HG03175 (cell line): Measurements from ENCODE around the gene APBB2.

Experiments
- ATAC-seq: cut with Tn5 transposase; IDR thresholded peaks from one replicate; pipeline ENCODE4 v1.9.1; 2021; ENCODE audit warnings: mild to moderate bottlenecking, moderate library complexity; ENCODE audit not compliant: unreplicated experiment

Gene APBB2

DNA sequence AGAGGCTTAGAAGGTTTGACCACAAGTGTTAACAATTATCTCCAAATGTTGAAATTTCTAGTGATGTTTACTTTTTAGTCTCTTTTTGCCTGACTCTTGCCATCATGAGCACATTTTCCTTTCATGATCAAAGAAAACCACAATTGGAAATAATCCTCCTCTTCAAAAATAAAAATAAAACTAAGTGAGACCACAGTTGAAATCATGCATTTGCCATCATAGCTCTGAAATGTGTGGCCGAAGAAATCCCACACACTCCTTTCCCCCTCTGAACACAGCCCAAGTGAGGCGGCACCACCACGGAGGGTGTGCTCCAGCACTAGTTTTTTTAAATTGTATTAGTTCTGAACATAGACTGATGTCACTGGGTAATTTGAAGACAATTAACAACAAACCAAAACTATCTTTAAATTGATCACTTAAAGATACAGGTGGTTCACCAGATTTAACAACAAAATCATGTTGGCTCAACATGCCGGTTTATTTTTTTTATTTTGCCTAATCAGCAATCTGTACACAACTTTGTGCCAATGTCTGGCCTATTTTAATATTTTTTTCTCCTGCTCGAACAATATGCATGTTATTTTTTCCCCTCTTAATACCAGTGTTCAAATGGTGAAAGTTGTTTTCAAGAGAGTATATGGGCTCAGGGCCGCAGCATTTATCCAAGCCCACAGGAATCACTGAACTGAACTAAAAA is 17.6 kb downstream of the APBB2 start:
- no peak for ATAC-seq

DNA sequence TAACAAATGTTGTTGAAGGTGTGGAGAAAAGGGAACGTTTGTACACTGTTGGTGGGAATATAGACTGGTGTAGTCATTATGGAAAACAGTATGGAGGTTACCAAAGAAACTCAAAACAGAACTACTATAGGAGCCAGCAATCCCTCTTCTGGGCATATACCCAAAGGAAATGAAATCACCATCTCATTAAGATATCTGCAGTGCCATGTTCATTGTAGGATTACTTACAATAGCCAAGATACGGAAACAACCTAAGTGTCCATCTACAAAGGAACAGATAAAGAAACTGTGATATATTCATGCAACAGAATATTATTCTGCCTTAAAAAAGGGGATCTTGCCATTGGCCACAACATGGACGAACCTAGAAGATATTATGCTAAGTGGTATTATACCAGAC is 22.2 kb downstream of the APBB2 start:
- no peak for ATAC-seq

DNA sequence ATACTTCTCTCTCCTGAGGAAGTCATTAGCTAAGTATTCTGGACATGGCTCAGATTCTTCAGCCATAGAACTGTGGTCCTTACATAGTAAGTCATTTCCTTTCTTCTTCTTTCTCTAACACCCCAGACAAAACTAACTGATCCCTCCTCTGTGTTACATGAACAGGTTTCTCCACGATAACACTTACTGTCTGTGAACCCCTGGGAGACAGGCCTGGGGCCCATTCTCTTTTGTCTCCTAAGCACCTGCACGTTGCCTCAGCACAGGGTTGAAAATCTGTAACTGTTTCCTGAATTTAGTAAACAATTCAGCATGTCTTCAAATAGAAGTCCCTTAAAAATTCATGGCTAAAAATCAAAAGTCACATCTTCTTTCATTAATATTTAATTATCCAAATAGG is 24.7 kb downstream of the APBB2 start:
- no peak for ATAC-seq

DNA sequence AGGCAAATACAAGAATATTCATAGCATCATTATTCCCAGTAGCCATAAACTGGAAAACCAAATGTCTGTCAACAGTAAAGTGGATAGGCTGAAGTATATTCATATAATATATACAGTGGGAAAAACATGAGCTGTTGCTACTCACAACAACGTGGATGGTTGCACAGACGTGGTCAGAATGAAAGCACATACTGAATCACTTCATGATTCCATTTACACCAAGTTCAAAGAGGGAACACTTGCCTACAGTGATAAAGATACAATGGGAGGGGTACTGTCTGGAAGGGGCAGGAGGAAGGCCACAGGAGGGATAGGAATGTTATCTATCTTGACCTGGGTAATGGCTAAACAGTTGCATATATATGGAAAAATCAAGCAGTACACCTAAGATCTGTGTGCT is 25.3 kb downstream of the APBB2 start:
- no peak for ATAC-seq

DNA sequence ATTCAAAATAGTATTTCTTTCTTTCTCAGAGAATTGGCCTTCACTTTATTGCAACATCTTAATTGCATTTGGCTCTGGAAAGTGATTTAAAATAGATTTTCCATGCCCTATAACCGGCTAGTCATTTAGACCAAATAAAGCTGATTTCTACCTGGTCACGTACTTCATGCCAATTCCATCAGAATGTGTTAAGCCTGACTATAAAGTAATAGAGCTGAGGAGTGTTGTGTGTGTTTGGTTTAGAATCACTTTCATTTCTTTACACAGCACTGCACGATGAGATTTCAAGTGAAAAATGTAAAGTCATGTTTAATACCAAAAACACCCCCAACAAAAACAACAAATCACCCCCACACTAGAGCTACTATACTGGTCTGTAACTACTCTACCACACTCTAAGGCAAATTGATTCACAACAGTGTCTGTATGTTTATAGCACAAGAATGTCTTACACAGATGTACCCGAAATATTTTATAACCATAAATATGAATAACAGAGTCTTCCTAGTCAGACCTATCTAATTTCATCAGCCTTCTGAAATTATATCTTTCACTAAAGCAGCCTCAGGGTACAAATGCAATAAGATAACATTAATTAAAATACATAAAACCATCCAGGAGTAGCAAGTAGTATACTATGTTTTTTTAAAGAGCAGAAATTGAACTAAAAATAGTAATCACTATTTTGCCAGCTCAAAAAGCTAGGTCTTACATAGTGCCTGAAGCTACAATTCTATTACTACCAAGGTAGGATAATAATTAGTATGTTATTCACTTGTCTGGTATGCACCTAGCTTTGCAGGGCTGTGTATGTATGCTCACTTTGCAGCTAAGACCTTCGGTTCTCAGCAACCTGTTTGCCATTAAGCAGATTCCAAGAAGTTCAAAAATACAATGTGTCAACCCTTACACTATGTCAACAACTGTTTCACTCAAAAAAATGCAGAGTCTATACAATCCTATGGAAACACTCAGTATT is 28.4 kb downstream of the APBB2 start:
- no peak for ATAC-seq

DNA sequence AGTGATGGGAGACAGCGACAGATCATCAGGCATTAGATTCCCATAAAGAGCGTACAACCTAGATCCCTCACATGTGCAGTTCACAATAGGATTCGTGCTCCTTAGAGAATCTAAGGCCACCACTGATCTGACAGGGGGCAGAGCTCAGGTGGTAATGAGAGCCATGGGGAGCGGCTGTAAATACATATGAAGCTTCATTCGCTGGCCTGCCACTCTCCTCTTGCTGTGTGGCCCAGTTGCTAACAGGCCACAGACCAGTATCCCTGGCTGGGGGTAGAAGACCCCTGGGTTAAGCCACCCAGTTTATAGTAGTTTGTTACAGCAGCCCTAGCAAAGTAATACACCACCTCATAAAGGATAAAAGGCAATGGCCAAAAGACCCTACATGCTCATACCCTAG is 30.3 kb downstream of the APBB2 start:
- ATAC-seq: no peak

DNA sequence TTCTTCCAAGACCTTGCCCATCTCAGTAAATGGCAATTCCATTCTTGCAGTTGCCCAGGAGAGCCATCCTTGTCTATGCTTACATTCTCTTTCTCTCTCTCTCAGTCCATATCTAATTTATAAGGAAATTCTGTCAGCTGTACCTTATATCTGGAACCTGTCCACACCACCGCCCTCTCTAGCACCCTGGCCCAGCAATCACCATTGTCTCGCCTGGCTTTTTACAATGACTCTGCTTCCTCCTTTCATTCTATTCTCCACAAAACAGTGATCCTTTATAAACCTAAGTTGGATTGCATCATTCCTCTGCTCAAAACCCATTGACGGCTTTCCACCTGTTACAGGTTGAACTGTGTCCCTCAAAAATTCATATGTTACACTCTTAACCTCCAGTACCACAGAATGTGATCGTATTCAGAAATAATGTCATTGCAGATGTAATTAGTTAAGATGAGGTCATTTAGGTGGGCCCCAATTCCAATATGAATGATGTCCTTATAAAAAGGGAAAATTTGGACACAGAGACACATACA is 31.3 kb downstream of the APBB2 start:
- ATAC-seq: no peak

DNA sequence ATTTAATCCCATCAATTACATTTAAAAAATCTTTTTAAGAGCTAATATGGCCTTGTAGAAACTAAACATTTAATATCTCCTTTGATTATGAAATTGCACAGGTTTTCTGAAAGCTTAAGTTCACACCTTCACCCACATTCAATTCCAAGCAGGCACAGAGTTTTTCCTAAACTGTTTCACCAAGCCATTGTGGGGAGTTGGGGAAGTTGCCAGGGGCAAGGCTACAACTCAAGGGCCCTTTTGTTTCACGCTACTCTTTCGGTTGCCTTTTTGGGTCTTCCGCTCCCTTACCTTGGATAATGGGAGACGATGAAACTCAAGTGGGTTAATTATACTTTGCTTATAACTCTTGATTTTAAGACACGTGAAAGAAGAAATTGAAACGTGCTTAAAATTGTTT is 33.3 kb downstream of the APBB2 start:
- ATAC-seq: no peak

DNA sequence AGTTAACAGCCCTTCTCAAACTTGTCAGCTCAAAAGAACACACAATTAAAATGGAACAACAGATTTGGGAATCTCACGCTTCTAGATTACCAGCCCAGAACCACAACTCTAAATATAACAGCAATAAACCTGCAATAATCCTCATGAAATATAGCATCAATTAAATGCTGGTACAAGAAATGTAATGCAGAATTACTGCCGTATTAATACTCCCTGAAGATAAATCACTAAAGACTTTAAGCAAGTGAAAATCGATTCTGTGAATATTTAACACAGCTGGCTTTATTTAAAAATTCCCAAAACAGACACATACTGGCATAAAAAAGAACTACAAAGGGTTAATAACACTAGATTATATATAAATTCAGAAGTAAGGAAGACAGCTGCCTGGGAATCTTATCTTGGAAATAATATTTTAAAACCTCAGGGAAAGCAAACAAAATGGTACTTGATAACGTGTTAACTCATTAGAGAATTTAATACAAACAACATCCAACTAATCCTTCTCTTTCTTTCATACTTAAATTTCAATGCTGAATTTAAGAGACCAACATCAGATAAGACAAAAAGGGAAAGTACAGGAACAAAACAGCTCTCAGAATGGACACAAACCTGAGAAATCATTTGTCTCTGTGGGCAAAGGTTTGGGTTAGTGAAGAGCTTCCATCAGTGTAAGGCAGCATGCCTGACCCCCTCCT is 34.7 kb downstream of the APBB2 start:
- no peak for ATAC-seq

DNA sequence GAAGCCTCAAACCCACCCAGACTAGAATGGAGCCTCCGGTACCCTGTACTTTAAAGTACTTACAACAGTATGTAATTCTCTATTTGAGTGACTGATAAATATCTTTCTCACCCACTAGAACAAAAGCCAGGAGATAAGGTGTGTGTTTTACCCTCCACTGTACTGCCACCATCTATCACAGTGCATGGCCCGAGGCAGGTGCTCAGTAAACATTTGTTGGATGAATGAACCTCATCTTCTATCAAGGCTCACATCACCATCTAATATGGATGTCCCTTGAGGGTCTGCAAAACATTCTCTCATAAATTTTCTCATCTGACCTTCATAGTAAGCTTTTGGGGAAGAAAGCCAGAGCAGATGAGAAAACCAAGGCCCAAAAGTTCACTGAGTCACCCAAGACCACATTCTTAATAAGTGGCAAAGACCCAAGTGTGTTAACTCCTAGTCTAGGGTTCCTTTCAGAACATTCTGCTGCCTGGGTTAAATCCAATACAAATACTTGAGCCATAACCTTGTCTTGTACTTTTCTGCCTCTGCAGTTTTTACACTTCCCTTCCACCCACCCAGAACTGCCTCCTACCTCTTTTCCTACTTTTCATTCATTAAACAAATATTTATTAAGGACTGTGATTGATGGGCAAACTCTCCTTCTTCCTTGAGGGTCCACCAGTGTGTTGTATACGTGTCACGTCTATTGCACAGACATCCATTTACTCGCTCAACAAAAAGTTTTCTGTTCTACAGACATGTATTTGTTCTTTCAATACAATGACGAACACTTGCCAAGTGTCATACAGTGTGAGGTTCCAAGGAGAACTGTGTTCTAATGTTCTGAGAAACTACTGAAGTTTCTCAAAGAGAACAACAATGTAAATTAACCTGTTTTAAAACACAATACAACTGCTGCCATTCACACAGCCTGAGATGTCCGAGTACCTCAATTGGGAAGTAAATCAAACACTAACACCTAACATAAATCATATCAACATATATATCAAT is 35.7 kb downstream of the APBB2 start:
- no peak for ATAC-seq

DNA sequence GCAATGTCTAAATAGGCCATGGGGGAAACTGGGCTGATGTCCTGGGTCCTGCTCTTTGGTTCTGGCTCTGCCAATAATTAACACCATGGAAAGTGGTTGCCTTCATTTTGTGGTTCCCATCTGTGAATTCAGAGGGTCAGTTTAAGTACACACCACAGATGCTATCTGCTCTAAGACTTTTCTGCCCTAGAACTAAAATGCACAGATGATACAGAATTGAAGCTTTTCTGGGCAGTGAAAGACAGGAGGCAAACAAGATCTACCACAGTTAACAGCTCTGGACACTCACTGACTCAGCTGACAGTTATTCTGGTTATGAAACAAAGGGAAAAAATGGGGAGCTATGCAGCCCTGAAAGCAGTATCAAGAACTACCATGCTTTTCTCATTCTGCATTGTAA is 37.3 kb downstream of the APBB2 start:
- no peak for ATAC-seq

DNA sequence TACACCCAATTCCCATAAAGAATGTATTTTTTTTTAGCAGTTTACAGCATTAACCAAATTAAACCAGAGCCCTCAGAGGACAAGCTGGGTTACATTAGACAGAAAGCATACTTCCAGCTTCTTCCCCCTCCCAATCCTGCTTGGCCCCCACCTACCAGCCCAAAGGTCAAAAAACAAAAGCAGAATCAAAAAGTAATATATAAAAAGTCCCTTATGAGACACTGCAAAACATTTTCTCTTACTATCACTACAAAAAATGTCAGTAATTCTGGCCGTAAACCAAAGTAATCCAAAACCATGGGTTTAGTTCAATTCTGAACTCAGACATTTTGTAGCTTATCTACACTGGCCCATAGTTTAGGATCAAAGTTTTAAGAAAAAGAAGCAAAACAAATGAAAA is 38.0 kb downstream of the APBB2 start:
- ATAC-seq: no peak

DNA sequence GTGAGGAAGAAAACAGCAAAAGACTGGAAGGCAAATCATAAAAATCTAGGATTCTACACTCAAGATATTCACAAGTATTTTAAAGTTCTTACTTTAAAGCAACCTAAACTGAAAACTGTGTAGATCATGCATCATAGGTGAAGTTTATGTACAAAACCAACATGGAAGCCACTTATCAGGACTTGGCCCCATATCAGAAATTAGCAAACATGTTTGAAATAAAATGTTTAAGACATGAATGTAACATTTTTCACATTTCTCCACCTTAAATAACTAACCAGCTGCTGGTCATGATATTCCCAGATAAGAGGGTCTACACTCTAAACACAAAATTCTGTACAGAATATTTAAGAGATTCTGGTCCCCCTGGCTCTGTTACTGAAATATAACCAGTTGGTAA is 38.5 kb downstream of the APBB2 start:
- ATAC-seq: no peak

DNA sequence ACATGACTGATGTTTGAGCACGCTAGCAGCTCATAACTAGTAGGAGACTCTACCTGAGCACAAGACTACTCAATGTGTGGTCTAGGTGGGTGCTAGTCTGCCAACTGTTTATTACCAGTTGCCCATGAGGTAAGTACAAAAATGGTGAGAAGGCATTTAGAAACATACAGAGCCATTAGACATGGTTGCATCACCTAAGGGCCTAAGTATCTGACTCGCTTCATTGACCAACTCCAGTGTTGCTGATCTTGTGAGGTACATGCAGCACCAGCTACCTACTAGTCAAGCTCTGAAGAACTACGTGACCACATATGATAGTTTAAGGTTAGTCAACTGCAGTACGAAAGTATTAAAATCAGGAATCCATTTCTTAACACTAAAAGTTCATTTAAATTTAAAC is 39.9 kb downstream of the APBB2 start:
- ATAC-seq: no peak

DNA sequence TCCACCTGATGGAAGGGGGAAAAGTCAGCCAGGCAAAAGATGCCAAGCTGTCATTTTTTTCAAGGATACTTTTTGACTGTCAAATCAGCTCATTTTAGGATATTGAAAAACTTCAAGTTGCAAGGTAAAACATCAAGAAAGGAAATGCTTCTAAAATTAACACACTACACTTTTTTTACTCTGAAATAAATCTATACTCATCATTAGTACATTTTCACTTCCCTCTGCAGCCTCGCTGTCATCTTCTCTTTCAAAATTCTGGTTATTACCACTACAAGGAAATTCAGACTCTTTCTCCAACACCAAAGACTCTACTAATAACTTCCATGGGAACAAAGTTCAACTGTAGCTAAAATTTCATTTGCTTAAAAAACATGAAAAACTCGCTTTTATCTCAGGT is 41.6 kb downstream of the APBB2 start:
- no peak for ATAC-seq

DNA sequence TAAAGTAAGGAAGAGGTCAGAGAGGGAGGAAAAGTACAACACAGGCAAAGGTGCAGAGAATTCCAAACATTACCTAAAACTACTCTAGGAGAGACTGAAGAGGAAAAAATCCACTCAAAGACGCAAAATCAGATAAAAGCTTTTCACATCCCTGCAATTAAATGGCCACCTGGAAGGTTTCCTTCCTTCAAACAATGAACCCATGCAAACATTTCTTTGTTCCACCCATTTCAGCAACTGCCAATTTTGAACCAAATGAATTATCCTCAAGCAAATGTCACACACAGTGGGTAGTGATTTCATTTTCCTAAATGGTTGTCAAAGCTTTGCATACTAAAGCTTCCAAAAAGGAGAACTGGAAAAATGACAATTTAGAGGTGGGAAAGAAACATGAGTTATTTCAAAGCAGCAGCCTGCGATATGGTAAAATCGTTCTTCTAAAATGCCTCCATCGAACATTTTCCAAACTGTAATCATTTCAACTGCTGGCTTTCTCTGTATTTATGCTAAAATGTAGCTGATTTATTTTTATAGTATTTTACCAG is 45.0 kb downstream of the APBB2 start:
- ATAC-seq: no peak

DNA sequence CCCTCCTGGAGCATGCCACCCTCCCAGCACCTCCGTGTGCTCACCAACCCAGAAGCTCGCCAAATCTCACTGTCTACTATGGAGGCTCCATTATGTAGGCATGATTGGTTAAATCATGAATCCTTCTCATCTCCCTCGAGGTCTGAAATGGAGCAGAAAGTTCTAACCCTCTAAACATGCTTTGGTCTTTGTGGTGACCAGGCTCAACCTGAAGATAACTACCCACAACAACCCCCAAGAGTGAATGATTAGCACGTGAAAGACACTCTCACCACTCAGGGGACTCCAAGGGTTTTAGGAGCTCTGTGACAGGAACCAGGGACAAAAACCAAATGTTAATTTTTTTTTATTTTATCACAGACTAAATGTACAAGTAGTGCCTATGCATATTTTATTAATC is 47.2 kb downstream of the APBB2 start:
- ATAC-seq: no peak

DNA sequence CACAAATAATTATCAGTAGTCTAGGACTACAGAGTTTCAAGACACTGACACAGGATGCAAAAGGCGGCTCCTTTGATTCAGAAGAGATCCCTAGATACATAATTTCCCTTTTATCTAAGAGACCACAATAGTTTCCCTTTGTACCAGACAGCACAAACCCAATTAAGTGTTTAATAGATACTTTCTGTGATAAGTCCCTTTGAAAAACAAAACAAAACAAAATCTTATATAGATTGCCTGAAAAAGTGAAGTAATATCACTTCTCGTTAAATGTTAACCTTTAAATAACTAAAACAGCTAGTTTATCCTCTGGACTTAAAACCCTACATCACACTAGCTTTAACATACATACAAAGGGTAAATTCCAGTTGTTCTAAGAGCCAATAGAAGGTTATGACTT is 49.9 kb downstream of the APBB2 start:
- no peak for ATAC-seq

DNA sequence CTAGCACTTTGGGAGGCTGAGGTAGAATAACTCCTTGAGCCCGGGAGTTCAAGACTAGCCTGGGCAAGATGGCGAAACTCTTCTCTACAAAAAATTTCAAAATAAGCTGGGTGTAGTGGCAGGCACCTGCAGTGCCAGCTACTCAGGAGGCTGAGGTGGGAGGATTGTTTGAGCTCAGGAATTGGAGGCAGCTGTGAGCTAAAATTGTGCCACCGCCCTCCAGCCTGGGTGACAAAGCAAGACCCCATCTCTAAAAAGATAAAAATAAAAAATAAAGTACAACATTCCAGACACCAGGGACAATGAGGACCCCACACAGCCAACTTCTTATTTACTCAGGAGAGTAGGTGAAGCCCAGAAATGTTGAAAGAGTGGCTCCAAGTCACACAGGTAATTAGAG is 53.0 kb downstream of the APBB2 start:
- ATAC-seq: no peak

DNA sequence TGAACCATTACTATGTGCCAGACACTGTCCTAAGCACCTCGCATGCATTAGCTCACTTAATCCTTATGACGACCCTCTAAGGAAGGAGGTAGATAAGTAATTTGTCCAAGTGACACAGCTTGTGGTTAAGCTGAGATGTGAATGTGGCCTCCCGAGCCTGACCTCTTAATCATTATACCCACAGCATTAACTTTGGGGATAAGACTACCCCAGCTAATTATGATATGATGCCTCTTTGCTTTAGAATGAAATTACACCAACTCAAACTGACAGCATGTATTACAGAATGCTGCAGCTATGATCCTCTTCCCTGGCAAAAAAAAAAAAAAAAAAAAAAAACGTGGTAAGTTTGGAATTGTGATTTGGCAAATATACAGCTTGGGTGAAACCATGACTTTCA is 53.5 kb downstream of the APBB2 start:
- ATAC-seq: no peak
